Neural crest cell (in vitro differentiated cells): Measurements from ENCODE around the gene MMP28. TPM values are rescaled to one million over a fixed set of nuclear protein-coding genes. Genes with fewer than 3 reads are reported as not detected.

Source experiments
- DNase-seq: peaks from one replicate; pipeline ENCODE4 v3.0.0; 2021; ENCODE audit warnings: low read depth, mixed read lengths, low spot score
- H3K27ac Mint-ChIP-seq: one replicate; pipeline ENCODE4 v1.8.0; 2021; ENCODE audit warnings: mild to moderate bottlenecking, mixed read lengths; ENCODE audit not compliant: unreplicated experiment
- H3K27me3 Mint-ChIP-seq: 2 replicates; pipeline ENCODE4 v1.8.0; 2021; ENCODE audit warnings: low read depth, mild to moderate bottlenecking, mixed read lengths
- H3K36me3 Mint-ChIP-seq: 2 replicates; pipeline ENCODE4 v1.8.0; 2021; ENCODE audit warnings: low read depth, mild to moderate bottlenecking, mixed read lengths
- H3K4me1 Mint-ChIP-seq: 2 replicates; pipeline ENCODE4 v1.8.0; 2021; ENCODE audit warnings: mixed read lengths
- H3K4me3 Mint-ChIP-seq: one replicate; pipeline ENCODE4 v1.8.0; 2021; ENCODE audit warnings: mild to moderate bottlenecking, mixed read lengths
- H3K9me3 Mint-ChIP-seq: 2 replicates; pipeline ENCODE4 v1.8.0; 2021; ENCODE audit warnings: mixed read lengths
- CTCF ChIP-seq: fragments of 200-600 bp; sonication (generic); conservative IDR thresholded peaks from 2 replicates; pipeline ENCODE4 v1.5.0; 2021; ENCODE audit warnings: antibody characterized with exemption, mild to moderate bottlenecking
- long read RNA-seq: library from polyadenylated mRNA; unstranded; transcript quantifications from one replicate; pipeline ENCODE4 v2.0.0, GENCODE V29; 2020
- total RNA-seq: library from RNA; stranded (reverse); gene quantifications from 2 replicates; pipeline ENCODE4 v1.2.1, GENCODE V29; 2021

MMP28 gene
- 0.68 and 0.71 TPM in 2 replicates for total RNA-seq
- long read RNA-seq = 0 reads

- Mint-ChIP-seq H3K4me1 (no peaks in the 10 kb centered on the region), H3K9me3 (no peaks in the 10 kb centered on the region), H3K27me3 (peaks cover 96% of the 10 kb centered on the region), H3K36me3 (no peaks in the 10 kb centered on the region), H3K4me3 (peak within 1 kb of the TSS; percentile 59), H3K27ac (no peak within 1 kb of the TSS)
- no peak for DNase-seq
- no peak for TF ChIP-seq CTCF
Observed at GRCh38 chr17:35795007-35795870, at the start of gene MMP28. Gene MMP28, minus strand, starts transcription at chr17:35795641. Its CDS starts 264 bp downstream, at chr17:35795377.

GRCh38 chr17:35844547-35844946 is 49.1 kb upstream of the MMP28 start:
- TF ChIP-seq CTCF = no peak
- H3K4me3 Mint-ChIP-seq = no peak overlapping the region
- DNase-seq = no peak
- H3K9me3 Mint-ChIP-seq = no peaks in the 10 kb centered on the region
- H3K27me3 Mint-ChIP-seq = no peaks in the 10 kb centered on the region
- H3K27ac Mint-ChIP-seq = peak overlapping the region; percentile 75
- H3K36me3 Mint-ChIP-seq = peaks cover 35% of the 10 kb centered on the region
- no peaks in the 10 kb centered on the region for H3K4me1 Mint-ChIP-seq

GRCh38 chr17:35843698-35844097 is 48.3 kb upstream of the MMP28 start:
- Mint-ChIP-seq H3K36me3 (peaks cover 33% of the 10 kb centered on the region), H3K9me3 (no peaks in the 10 kb centered on the region), H3K27ac (no peak overlapping the region), H3K4me3 (no peak overlapping the region), H3K27me3 (no peaks in the 10 kb centered on the region), H3K4me1 (no peaks in the 10 kb centered on the region)
- TF ChIP-seq CTCF = no peak
- DNase-seq = no peak

GRCh38 chr17:35842239-35842638 is 46.8 kb upstream of the MMP28 start:
- H3K4me1 Mint-ChIP-seq = no peaks in the 10 kb centered on the region
- H3K9me3 Mint-ChIP-seq = no peaks in the 10 kb centered on the region
- peaks cover 29% of the 10 kb centered on the region for H3K36me3 Mint-ChIP-seq
- H3K27me3 Mint-ChIP-seq = no peaks in the 10 kb centered on the region
- H3K27ac Mint-ChIP-seq = no peak overlapping the region
- H3K4me3 Mint-ChIP-seq = no peak overlapping the region
- DNase-seq = no peak
- no peak for TF ChIP-seq CTCF

- Mint-ChIP-seq H3K36me3 (peaks cover 31% of the 10 kb centered on the region), H3K4me1 (no peaks in the 10 kb centered on the region), H3K4me3 (no peak overlapping the region), H3K27me3 (no peaks in the 10 kb centered on the region), H3K27ac (no peak overlapping the region), H3K9me3 (no peaks in the 10 kb centered on the region)
- no peak for TF ChIP-seq CTCF
- DNase-seq = no peak
Observed at GRCh38 chr17:35841505-35841904, 46.1 kb upstream of the MMP28 start.
